CD14-positive monocyte (primary cell): ENCODE measurements around the gene CHRNA4. TPM values are rescaled to one million over a fixed set of nuclear protein-coding genes. Genes with fewer than 3 reads are reported as not detected.

Source experiments
- DNase-seq, 3 donors: peaks; one replicate each; pipeline ENCODE4 v3.0.0-alpha.2; 2011 to 2022
- H2AFZ ChIP-seq: 2 replicates; pipeline ENCODE4 v1.6.0; 2012; ENCODE audit warnings: mild to moderate bottlenecking, low read depth, low read length, inconsistent platforms; ENCODE audit not compliant: insufficient read depth, poor library complexity, severe bottlenecking
- H3K27ac ChIP-seq, 2 donors: 1 replicate in 1 of 2; 2 replicates in 1 of 2; pipeline ENCODE4 v1.5.1; 2012 to 2013; ENCODE audit warnings: low read length in 2 of 2, control low read depth in 1 of 2, inconsistent platforms in 1 of 2, low read depth in 1 of 2, mild to moderate bottlenecking in 1 of 2
- H3K27me3 ChIP-seq, 2 donors: one replicate each; pipeline versions ENCODE4 v1.6.0 to v1.6.1; 2011 to 2013; ENCODE audit warnings: low read length in 2 of 2; ENCODE audit not compliant: control insufficient read depth in 2 of 2, insufficient read depth in 2 of 2
- H3K36me3 ChIP-seq, 2 donors: replicated peaks in 1 of 2; 1 replicate in 1 of 2; 2 replicates in 1 of 2; pipeline versions ENCODE4 v1.5.1 to v1.6.1; 2012 to 2013; ENCODE audit warnings: low read length in 2 of 2, control low read depth in 1 of 2, inconsistent platforms in 1 of 2, mild to moderate bottlenecking in 1 of 2; ENCODE audit not compliant: insufficient read depth in 2 of 2, control insufficient read depth in 1 of 2
- H3K4me1 ChIP-seq, 2 donors: 1 replicate in 1 of 2; 2 replicates in 1 of 2; pipeline versions ENCODE4 v1.5.1 to v1.6.1; 2012 to 2013; ENCODE audit warnings: low read length in 2 of 2, control low read depth in 1 of 2, inconsistent platforms in 1 of 2, mild to moderate bottlenecking in 1 of 2, moderate library complexity in 1 of 2; ENCODE audit not compliant: insufficient read depth in 2 of 2, control insufficient read depth in 1 of 2
- H3K4me2 ChIP-seq: replicated peaks from 2 replicates; pipeline ENCODE3; 2012; ENCODE audit warnings: low read length, moderate library complexity, mild to moderate bottlenecking; ENCODE audit not compliant: poor library complexity, severe bottlenecking; ENCODE audit errors: extremely low read depth
- H3K4me3 ChIP-seq, 3 experiments: fragments of 200-600 bp in 1 of 3; sonication (generic) in 1 of 3; replicated peaks in 1 of 3; 1 replicate in 2 of 3; 2 replicates in 1 of 3; pipeline ENCODE4 v1.5.1; 2011 to 2013; ENCODE audit warnings: low read length in 3 of 3, mild to moderate bottlenecking in 3 of 3, control low read depth in 2 of 3, low read depth in 2 of 3, inconsistent platforms in 1 of 3, moderate library complexity in 1 of 3
- H3K79me2 ChIP-seq: 2 replicates; pipeline ENCODE4 v1.6.0; 2012; ENCODE audit warnings: mild to moderate bottlenecking, control low read depth, inconsistent platforms, low read length, moderate library complexity; ENCODE audit not compliant: insufficient read depth
- H3K9ac ChIP-seq: 2 replicates; pipeline ENCODE4 v1.6.0; 2017; ENCODE audit warnings: low read length, mild to moderate bottlenecking; ENCODE audit not compliant: insufficient read depth, poor library complexity, severe bottlenecking
- H3K9me3 ChIP-seq, 2 donors: replicated peaks in 1 of 2; 1 replicate in 1 of 2; 2 replicates in 1 of 2; pipeline versions ENCODE4 v1.5.1 to v1.6.1; 2012 to 2013; ENCODE audit warnings: low read length in 2 of 2, control low read depth in 1 of 2; ENCODE audit not compliant: control insufficient read depth in 1 of 2, insufficient read depth in 1 of 2
- H4K20me1 ChIP-seq: 2 replicates; pipeline ENCODE4 v1.6.0; 2012; ENCODE audit warnings: mild to moderate bottlenecking, low read length, control low read depth, moderate library complexity; ENCODE audit not compliant: insufficient read depth
- H3K27ac Mint-ChIP-seq, 7 donors: one replicate each; pipeline ENCODE4 v1.8.0; 2020; ENCODE audit warnings: mild to moderate bottlenecking in 7 of 7, mixed read lengths in 7 of 7, moderate library complexity in 6 of 7, inconsistent platforms in 2 of 7
- H3K27me3 Mint-ChIP-seq, 3 donors: one replicate each; pipeline ENCODE4 v1.8.0; 2021 to 2022; ENCODE audit warnings: low read depth in 3 of 3, mild to moderate bottlenecking in 3 of 3, mixed read lengths in 3 of 3, moderate library complexity in 3 of 3, inconsistent platforms in 1 of 3
- H3K36me3 Mint-ChIP-seq, 2 donors: one replicate each; pipeline ENCODE4 v1.8.0; 2020; ENCODE audit warnings: mixed read lengths in 2 of 2, inconsistent platforms in 1 of 2, mild to moderate bottlenecking in 1 of 2
- H3K4me1 Mint-ChIP-seq: one replicate; pipeline ENCODE4 v1.8.0; 2020; ENCODE audit warnings: mild to moderate bottlenecking, mixed read lengths
- H3K4me3 Mint-ChIP-seq, 2 donors: one replicate each; pipeline ENCODE4 v1.8.0; 2020; ENCODE audit warnings: mild to moderate bottlenecking in 2 of 2, mixed read lengths in 2 of 2, moderate library complexity in 1 of 2
- H3K9me3 Mint-ChIP-seq, 7 donors: one replicate each; pipeline ENCODE4 v1.8.0; 2020 to 2022; ENCODE audit warnings: mixed read lengths in 7 of 7, mild to moderate bottlenecking in 6 of 7, moderate library complexity in 6 of 7, inconsistent platforms in 2 of 7
- WGBS: methylation state at CpG from one replicate; pipeline ENCODE4 v1.1.5; 2013; ENCODE audit warnings: missing lambda C conversion rate; ENCODE audit not compliant: insufficient coverage; 5-methylcytosine and 5-hydroxymethylcytosine counted together
- intact Hi-C, 2 donors: fragments of 100-400 bp; cut with micrococcal nuclease; formaldehyde crosslinking; loops; one replicate each; pipeline versions ENCODE4 v1.15.0 to v1.15.1; 2023
- polyA plus RNA-seq, 3 donors: library from polyadenylated mRNA; depleted of rRNA in 1 of 3; unstranded in 2 of 3; stranded (reverse) in 1 of 3; fragments of 300-500 nt in 2 of 3; fragments of >200 nt in 1 of 3; fragmentation: Illumina TruSeq in 2 of 3; gene quantifications; 1 replicate in 2 of 3; 2 replicates in 1 of 3; pipeline ENCODE4 v1.2.3, GENCODE V29; 2012 to 2021
- TF ChIP-seq, protein P1 (sequence below): fragments of 200-600 bp; IDR thresholded peaks from one replicate; pipeline ENCODE4 v1.8.0; 2022; ENCODE audit warnings: antibody characterized with exemption, mild to moderate bottlenecking

Gene CHRNA4
- polyA plus RNA-seq, 3 donors, result not detected

GRCh38 chr20:63407928-63408683 lies 47.0 kb upstream of the CHRNA4 start:
- H3K27me3 ChIP-seq, result no peaks in the 10 kb centered on the region
- TF ChIP-seq, protein P1, sequence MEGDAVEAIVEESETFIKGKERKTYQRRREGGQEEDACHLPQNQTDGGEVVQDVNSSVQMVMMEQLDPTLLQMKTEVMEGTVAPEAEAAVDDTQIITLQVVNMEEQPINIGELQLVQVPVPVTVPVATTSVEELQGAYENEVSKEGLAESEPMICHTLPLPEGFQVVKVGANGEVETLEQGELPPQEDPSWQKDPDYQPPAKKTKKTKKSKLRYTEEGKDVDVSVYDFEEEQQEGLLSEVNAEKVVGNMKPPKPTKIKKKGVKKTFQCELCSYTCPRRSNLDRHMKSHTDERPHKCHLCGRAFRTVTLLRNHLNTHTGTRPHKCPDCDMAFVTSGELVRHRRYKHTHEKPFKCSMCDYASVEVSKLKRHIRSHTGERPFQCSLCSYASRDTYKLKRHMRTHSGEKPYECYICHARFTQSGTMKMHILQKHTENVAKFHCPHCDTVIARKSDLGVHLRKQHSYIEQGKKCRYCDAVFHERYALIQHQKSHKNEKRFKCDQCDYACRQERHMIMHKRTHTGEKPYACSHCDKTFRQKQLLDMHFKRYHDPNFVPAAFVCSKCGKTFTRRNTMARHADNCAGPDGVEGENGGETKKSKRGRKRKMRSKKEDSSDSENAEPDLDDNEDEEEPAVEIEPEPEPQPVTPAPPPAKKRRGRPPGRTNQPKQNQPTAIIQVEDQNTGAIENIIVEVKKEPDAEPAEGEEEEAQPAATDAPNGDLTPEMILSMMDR, result no peak
- intact Hi-C loops, result no loop called here
- no peaks in the 10 kb centered on the region for H3K36me3 ChIP-seq
- no peaks in the 10 kb centered on the region for H3K36me3 Mint-ChIP-seq
- no peaks in the 10 kb centered on the region for H3K79me2 ChIP-seq
- H3K9ac ChIP-seq, result no peak overlapping the region
- H2AFZ ChIP-seq, result no peak overlapping the region
- no peaks in the 10 kb centered on the region for H3K4me1 ChIP-seq
- H3K4me2 ChIP-seq, result no peak overlapping the region
- no peak overlapping the region for H3K4me3 Mint-ChIP-seq
- no peaks in the 10 kb centered on the region for H3K4me1 Mint-ChIP-seq
- no peaks in the 10 kb centered on the region for H4K20me1 ChIP-seq
- H3K9me3 Mint-ChIP-seq, result peaks cover 0 to 3% (median 0%) of the 10 kb centered on the region in 7 donors
- no peak overlapping the region for H3K27ac ChIP-seq
- H3K27me3 Mint-ChIP-seq, result peaks cover 0 to 5% (median 1%) of the 10 kb centered on the region in 3 donors
- DNase-seq, result no peak
- H3K27ac Mint-ChIP-seq, result no peak overlapping the region
- no peaks in the 10 kb centered on the region for H3K9me3 ChIP-seq
- 96% methylated on average over 25 of the region's 27 CpGs for WGBS
- H3K4me3 ChIP-seq, result no peak overlapping the region

DNA sequence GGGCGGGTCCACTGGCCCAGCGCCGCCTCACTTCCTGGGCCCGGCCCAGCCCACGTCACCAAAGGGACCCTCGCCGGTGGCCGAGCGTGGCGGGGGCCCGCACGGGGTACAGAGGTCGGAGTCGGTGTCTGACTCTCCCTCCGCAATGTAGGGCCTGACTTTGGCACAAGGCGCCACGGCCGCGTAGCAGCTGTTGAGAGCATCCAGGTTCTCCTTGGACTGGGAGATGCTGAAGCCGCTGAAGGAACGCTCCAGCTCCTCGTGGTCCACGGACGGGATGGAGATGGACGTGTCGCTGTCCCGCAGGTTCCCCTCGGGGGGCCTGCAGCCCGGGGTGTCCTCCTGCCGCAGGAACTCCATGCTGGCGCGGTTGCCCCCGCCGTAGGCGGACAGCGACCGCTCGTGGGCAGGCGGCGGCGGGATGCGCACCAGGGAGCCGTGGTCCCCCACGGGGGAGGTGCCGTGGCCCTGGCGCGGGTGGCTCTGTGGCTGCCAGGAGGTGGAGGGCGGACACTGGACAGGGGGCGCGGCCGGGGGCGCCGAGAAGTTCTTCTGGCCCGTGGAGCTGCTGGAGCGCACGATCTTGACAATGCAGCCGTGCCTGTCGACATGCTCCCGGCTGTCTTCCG lies 45.6 kb upstream of the CHRNA4 start:
- no peak overlapping the region for H3K4me3 Mint-ChIP-seq
- no peaks in the 10 kb centered on the region for H3K36me3 ChIP-seq
- no peaks in the 10 kb centered on the region for H3K4me1 ChIP-seq
- intact Hi-C loops, result no loop called here
- no peak overlapping the region for H3K4me3 ChIP-seq
- H3K27ac Mint-ChIP-seq, result no peak overlapping the region
- no peak overlapping the region for H3K4me2 ChIP-seq
- no peaks in the 10 kb centered on the region for H3K27me3 ChIP-seq
- WGBS, result 94% methylated on average over 56 of the region's 60 CpGs
- no peaks in the 10 kb centered on the region for H3K79me2 ChIP-seq
- peaks cover 0 to 2% (median 0%) of the 10 kb centered on the region in 7 donors for H3K9me3 Mint-ChIP-seq
- no peaks in the 10 kb centered on the region for H3K9me3 ChIP-seq
- H3K4me1 Mint-ChIP-seq, result no peaks in the 10 kb centered on the region
- H3K27me3 Mint-ChIP-seq, result peaks cover 0 to 10% (median 1%) of the 10 kb centered on the region in 3 donors
- TF ChIP-seq, protein P1, result no peak
- H3K27ac ChIP-seq, result no peak overlapping the region
- no peaks in the 10 kb centered on the region for H4K20me1 ChIP-seq
- H2AFZ ChIP-seq, result no peak overlapping the region
- DNase-seq, result no peak
- H3K36me3 Mint-ChIP-seq, result no peaks in the 10 kb centered on the region
- H3K9ac ChIP-seq, result no peak overlapping the region
